Stomach (tissue), 9 donors: ENCODE measurements around the gene CREB3L1. TPM values are rescaled to one million over a fixed set of nuclear protein-coding genes. Genes with fewer than 3 reads are reported as not detected.

ENCODE experiments used
- DNase-seq, 2 donors: peaks; one replicate each; pipeline versions ENCODE4 v3.0.0 to v3.0.0-alpha.2; 2013 to 2019
- H3K27ac ChIP-seq, 5 donors: fragments of 200-600 bp in 4 of 5; sonication (generic) in 4 of 5; one replicate each; pipeline ENCODE4 v1.5.1; 2013 to 2019; ENCODE audit warnings: mild to moderate bottlenecking in 1 of 5, moderate library complexity in 1 of 5
- H3K27me3 ChIP-seq, 3 donors: fragments of 200-600 bp; sonication (generic); one replicate each; pipeline ENCODE4 v1.5.1; 2017 to 2019; ENCODE audit warnings: mixed run types in 1 of 3
- H3K36me3 ChIP-seq, 4 donors: fragments of 200-600 bp; sonication (generic); 1 replicate in 3 of 4; 2 replicates in 1 of 4; pipeline ENCODE4 v1.5.1; 2016 to 2019
- H3K4me1 ChIP-seq, 4 donors: fragments of 200-600 bp; sonication (generic); one replicate each; pipeline ENCODE4 v1.5.1; 2016 to 2019
- H3K4me3 ChIP-seq, 4 donors: fragments of 200-600 bp; sonication (generic) in 3 of 4; one replicate each; pipeline ENCODE4 v1.5.1; 2016 to 2019; ENCODE audit warnings: mild to moderate bottlenecking in 1 of 4
- H3K9me3 ChIP-seq, 4 donors: fragments of 200-600 bp; sonication (generic); one replicate each; pipeline ENCODE4 v1.5.1; 2016 to 2019
- EP300 ChIP-seq: sonication (generic); formaldehyde crosslinking; IDR thresholded peaks from one replicate; pipeline ENCODE4 v1.6.1; 2017; ENCODE audit warnings: antibody characterized with exemption
- POLR2A ChIP-seq, 4 donors: fragments of 450-650 bp; IDR thresholded peaks; one replicate each; pipeline ENCODE4 v1.6.1; 2016; ENCODE audit warnings: antibody characterized with exemption in 4 of 4, control low read depth in 2 of 4, mild to moderate bottlenecking in 1 of 4, moderate library complexity in 1 of 4
- POLR2AphosphoS5 ChIP-seq, 3 donors: sonication (generic); formaldehyde crosslinking; IDR thresholded peaks; one replicate each; pipeline ENCODE4 v1.6.1; 2016; ENCODE audit warnings: antibody characterized with exemption in 3 of 3
- whole genome bisulfite sequencing, 5 donors: extraction: QIAGEN DNeasy Blood & Tissue Kit in 3 of 5; methylation state at CpG; one replicate each; pipeline versions ENCODE4 v1.1.5 to v1.1.7; 2013 to 2018; 5-methylcytosine and 5-hydroxymethylcytosine counted together
- intact Hi-C: fragments of 100-400 bp; cut with DNase I; formaldehyde crosslinking; loops from one replicate; pipeline ENCODE4 v1.15.1; 2023; ENCODE audit warnings: low total_unique reads
- polyA plus RNA-seq, 3 donors: library from polyadenylated mRNA; stranded (reverse); fragments of 200-250 nt; gene quantifications; one replicate each; pipeline ENCODE4 v1.2.3, GENCODE V29; 2013
- total RNA-seq, 5 donors: library from RNA; depleted of rRNA; stranded (reverse); fragments of >200 nt; gene quantifications; one replicate each; pipeline versions ENCODE4 v1.1.0 to v1.2.3, GENCODE V29; 2014 to 2016
- TF ChIP-seq, protein P1 (sequence below), 7 experiments: fragments of 450-650 bp in 4 of 7; fragments of 200-600 bp in 3 of 7; sonication (generic) in 3 of 7; IDR thresholded peaks; one replicate each; pipeline ENCODE4 v1.5.1; 2016 to 2019; ENCODE audit warnings: antibody characterized with exemption in 7 of 7, control low read depth in 2 of 7, mild to moderate bottlenecking in 1 of 7
- donor health status: healthy with polysubstance abuse.
- donor health status: Bipolar disorder and iron deficiency.
- donor health status: healthy.

CREB3L1 gene
- total and polyA plus RNA-seq, 8 donors: 21.0 to 125 (median 48.4) TPM

- H3K4me3 ChIP-seq: no peak overlapping the region
- no peak overlapping the region for H3K27ac ChIP-seq
- no peaks in the 10 kb centered on the region for H3K36me3 ChIP-seq
- H3K27me3 ChIP-seq: peaks cover 0 to 16% (median 0%) of the 10 kb centered on the region in 3 donors
- no peaks in the 10 kb centered on the region for H3K9me3 ChIP-seq
- WGBS, 5 donors: 86 to 92% (median 88%) methylated on average over 7 of the region's 7 CpGs
- no peak for TF ChIP-seq POLR2A (IDR thresholded peaks at IDR 0.05)
- no peak for TF ChIP-seq POLR2AphosphoS5 (IDR thresholded peaks at IDR 0.05)
- TF ChIP-seq, protein P1, sequence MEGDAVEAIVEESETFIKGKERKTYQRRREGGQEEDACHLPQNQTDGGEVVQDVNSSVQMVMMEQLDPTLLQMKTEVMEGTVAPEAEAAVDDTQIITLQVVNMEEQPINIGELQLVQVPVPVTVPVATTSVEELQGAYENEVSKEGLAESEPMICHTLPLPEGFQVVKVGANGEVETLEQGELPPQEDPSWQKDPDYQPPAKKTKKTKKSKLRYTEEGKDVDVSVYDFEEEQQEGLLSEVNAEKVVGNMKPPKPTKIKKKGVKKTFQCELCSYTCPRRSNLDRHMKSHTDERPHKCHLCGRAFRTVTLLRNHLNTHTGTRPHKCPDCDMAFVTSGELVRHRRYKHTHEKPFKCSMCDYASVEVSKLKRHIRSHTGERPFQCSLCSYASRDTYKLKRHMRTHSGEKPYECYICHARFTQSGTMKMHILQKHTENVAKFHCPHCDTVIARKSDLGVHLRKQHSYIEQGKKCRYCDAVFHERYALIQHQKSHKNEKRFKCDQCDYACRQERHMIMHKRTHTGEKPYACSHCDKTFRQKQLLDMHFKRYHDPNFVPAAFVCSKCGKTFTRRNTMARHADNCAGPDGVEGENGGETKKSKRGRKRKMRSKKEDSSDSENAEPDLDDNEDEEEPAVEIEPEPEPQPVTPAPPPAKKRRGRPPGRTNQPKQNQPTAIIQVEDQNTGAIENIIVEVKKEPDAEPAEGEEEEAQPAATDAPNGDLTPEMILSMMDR (IDR thresholded peaks at IDR 0.05): no peak
- TF ChIP-seq EP300: no peak
- DNase-seq: no peak
- intact Hi-C loops: loop anchor here (5.0 kb wide), 1 partner anchor 76 kb away; no protein-coding TSS in a partner anchor
- peaks cover 30 to 45% (median 44%) of the 10 kb centered on the region in 4 donors for H3K4me1 ChIP-seq
These were observed 36.6 kb upstream of the CREB3L1 start for GRCh38 chr11:46240861-46241260.

DNA sequence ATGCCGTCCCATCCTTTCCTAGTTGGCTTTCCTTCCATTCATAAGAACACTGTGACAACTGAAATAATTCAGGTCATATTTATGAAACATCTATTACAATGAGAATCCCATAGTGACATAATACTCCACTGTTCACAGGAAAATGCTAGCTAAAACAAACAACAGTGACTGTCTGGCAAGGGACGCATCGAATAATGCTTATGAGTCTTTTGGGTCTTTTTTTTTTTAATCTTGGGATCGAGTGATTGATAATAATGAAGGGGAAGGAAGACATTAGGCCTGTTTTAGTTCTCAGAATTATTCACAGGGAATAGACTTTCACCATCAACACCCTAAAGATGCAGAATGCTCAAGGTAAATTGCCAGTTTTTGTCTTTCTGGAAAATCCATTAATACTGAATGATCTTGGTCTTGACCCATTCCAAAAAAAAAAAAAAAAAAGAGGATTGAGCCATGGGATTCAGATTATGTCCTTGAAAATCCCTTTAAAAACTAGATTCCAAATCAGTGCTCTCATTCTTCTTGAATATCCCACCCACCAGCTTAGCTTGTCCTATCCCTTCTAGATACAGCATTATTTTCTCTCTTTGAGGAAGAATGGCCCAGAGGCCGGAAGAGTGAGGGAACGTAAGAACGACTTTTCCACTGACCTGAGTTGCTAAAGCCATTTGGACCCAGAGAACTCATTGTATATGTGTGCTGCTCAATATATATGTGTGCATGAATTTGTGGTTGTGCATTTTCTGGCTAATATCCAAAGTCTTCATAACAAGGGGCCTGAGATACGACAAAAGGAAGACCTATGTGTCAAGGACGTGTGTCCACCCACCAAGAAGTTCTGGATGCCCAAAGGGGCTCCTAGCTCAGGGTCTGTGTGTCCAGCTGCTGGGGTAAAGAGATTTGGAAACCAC lies 35.2 kb upstream of the CREB3L1 start:
- H3K9me3 ChIP-seq: no peaks in the 10 kb centered on the region
- H3K36me3 ChIP-seq: no peaks in the 10 kb centered on the region
- peak overlapping the region in 3 of 4 donors; percentile 41 to 55 (median 43) for H3K4me3 ChIP-seq
- TF ChIP-seq, protein P1 (IDR thresholded peaks at IDR 0.05): no peak
- no peak for TF ChIP-seq POLR2A (IDR thresholded peaks at IDR 0.05)
- no peak for TF ChIP-seq POLR2AphosphoS5 (IDR thresholded peaks at IDR 0.05)
- no peak for TF ChIP-seq EP300
- peaks cover 0 to 10% (median 0%) of the 10 kb centered on the region in 3 donors for H3K27me3 ChIP-seq
- DNase-seq: no peak
- WGBS, 5 donors: 82 to 89% (median 85%) methylated on average over 9 of the region's 9 CpGs
- H3K4me1 ChIP-seq: peaks cover 24 to 41% (median 38%) of the 10 kb centered on the region in 4 donors
- peak overlapping the region; percentile 80 to 89 (median 86) for H3K27ac ChIP-seq
- intact Hi-C loops: loop anchor here (5.0 kb wide), 1 partner anchor 75 kb away; no protein-coding TSS in a partner anchor

GRCh38 chr11:46242952-46243795 lies 34.3 kb upstream of the CREB3L1 start:
- intact Hi-C loops: loop anchor here (5.0 kb wide), 1 partner anchor 74 kb away; no protein-coding TSS in a partner anchor
- Histone ChIP-seq H3K9me3 (no peaks in the 10 kb centered on the region), H3K4me1 (peaks cover 16 to 32% (median 29%) of the 10 kb centered on the region in 4 donors), H3K27ac (peak overlapping the region; percentile 80 to 89 (median 86)), H3K4me3 (peak overlapping the region; percentile 41 to 55 (median 46)), H3K27me3 (peaks cover 0 to 1% (median 0%) of the 10 kb centered on the region in 3 donors), H3K36me3 (no peaks in the 10 kb centered on the region)
- peak; percentile 86 to 91 (median 87) for TF ChIP-seq POLR2AphosphoS5 (IDR thresholded peaks at IDR 0.05)
- peak in 1 of 4 donors; percentile 47 for TF ChIP-seq POLR2A (IDR thresholded peaks at IDR 0.05)
- TF ChIP-seq, protein P1 (IDR thresholded peaks at IDR 0.05): no peak
- TF ChIP-seq EP300: no peak
- DNase-seq: peak; percentile 95 to 97
- 1 to 2% (median 1%) methylated on average over 19 to 46 of the region's 46 CpGs for WGBS, 5 donors

DNA sequence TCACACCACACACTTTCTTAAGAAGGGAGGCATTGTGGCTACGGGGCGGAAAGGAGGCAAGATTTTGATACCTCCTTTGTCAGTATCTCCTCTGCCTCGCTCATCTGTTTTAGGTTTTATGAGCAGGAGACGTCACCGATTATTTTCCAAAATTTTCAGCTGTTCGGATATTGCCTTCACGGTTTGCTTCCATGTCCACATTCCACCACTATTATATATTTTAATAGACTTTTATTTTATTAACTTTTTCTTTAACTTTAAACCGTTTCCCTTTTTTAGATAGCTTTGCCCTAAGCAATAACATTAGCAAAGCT lies 33.7 kb upstream of the CREB3L1 start:
- H3K4me3 ChIP-seq: peak overlapping the region; percentile 41 to 55 (median 46)
- intact Hi-C loops: loop anchor here (5.0 kb wide), 1 partner anchor 74 kb away; no protein-coding TSS in a partner anchor
- no peaks in the 10 kb centered on the region for H3K9me3 ChIP-seq

More for the DNA sequence above, 33.7 kb upstream of the CREB3L1 start:
- TF ChIP-seq EP300 (no peak), POLR2A (IDR thresholded peaks at IDR 0.05) (no peak), POLR2AphosphoS5 (IDR thresholded peaks at IDR 0.05) (no peak)
- TF ChIP-seq, protein P1 (IDR thresholded peaks at IDR 0.05): no peak
- Histone ChIP-seq H3K4me1 (peaks cover 10 to 26% (median 24%) of the 10 kb centered on the region in 4 donors), H3K36me3 (no peaks in the 10 kb centered on the region), H3K27me3 (no peaks in the 10 kb centered on the region), H3K27ac (peak overlapping the region; percentile 40 to 89 (median 86))
- 27 to 45% (median 42%) methylated on average over 8 of the region's 8 CpGs for WGBS, 5 donors
- no peak for DNase-seq
